NCI-H2171 (cell line): ENCODE results near the gene AP4M1.

Experiments
- DNase-seq: peaks from one replicate; lab custom pipeline; 2025; lab: John Stamatoyannopoulos, UW

The AP4M1 gene, protein sequence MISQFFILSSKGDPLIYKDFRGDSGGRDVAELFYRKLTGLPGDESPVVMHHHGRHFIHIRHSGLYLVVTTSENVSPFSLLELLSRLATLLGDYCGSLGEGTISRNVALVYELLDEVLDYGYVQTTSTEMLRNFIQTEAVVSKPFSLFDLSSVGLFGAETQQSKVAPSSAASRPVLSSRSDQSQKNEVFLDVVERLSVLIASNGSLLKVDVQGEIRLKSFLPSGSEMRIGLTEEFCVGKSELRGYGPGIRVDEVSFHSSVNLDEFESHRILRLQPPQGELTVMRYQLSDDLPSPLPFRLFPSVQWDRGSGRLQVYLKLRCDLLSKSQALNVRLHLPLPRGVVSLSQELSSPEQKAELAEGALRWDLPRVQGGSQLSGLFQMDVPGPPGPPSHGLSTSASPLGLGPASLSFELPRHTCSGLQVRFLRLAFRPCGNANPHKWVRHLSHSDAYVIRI

DNA sequence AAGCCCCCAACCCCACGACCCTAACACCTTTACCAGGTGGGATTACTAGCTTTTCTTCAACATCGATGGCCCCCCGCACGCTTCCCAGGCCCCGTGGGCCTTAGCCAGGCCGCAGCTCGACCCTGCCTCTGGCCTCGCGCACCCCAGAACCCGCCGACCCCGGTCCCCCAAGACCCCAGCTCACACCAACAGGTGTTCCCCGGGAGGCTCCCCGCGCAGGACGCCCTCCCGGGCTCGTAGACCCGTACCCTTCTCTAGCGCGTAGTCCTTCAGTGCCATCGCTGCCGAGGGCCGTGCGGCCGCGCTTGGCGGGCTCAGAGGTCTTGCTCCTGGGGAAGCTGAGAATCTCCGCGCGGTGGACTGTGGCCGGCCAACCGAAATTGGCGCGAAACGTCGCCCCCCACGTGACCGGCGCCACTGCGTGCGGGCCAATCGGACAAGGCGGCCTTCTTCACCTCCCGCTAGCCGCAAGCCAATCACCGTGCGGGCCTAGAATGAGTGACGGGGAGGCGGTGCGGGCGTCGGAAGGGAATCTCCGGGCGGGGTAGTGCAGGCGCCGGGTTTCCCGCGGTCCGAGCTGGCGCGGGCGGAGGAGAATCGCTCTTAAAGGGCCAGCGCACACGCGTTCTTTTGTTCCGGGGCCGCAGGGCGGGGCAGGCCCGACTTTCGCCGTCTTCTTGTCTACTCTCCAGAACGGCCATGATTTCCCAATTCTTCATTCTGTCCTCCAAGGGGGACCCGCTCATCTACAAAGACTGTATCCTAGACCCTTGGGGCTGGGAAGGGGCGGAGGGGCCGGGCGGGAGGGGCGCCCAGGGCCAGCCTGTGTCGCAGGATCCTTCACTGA lies at the start of gene AP4M1, which contains the start of gene MCM7:
Gene AP4M1 (plus strand): TSS at position 628 of the 847 bp plus-strand sequence. CDS start 72 bp downstream, at position 700.
Gene MCM7 (minus strand): TSS at position 382 of the 847 bp plus-strand sequence. CDS start 103 bp downstream, at position 279.
- peak; percentile 98 for DNase-seq

DNA sequence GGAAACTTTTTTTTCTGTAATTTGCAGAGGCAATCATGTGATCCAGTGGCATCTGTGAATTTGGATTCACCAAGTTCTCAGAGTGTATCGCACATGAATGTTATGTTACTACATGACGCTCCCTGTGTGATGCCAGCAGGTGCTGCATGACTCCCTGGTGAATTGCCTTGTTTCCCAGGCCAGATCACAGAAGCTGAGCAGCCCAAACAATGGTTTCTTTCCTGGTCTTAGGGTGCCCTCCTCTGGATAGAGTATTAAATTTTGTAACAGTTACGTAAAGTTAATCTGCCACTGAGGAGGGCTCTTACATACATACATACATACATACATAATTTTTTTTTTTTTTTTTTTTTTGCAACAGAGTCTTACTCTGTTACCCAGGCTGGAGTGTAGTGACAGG lies 48.2 kb upstream of the AP4M1 start:
- peak; percentile 93 for DNase-seq

- no peak for DNase-seq
Measured at GRCh38 chr7:100057006-100057405, 44.4 kb upstream of the AP4M1 start.

GRCh38 chr7:100059251-100059739 lies 42.1 kb upstream of the AP4M1 start:
- DNase-seq: no peak

DNA sequence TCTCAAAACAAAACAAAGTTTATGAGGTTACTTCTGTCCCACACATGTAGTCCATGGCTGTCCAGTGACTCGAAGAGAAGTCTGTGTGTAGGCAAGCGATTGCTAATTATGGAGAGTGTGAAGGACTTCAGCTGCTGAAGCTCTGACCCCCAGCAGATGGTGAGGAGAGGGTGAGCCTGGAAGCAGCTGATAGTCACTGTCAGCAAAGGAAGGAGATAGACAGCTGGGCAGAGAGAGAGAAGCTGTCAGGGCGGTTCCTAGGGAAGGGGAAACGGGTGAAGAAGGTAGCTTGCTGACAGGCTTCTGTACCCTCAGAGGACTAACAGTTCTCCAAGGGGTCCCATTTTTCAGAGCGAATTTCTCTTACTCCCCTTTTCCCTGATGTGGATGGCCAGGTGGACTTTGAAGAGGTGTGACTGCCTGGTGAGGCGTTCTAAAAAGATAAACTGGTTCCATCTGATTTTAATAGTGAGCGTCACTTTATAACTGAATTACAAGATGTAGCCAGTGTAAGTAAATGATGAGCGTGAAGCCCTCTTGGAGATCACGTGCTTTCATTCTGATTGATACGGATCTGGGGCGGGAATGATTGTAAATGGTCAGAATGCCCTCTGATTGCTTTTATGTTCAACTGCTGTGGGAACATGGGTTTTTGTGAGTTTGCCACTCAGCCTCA lies 39.8 kb upstream of the AP4M1 start:
- no peak for DNase-seq

DNA sequence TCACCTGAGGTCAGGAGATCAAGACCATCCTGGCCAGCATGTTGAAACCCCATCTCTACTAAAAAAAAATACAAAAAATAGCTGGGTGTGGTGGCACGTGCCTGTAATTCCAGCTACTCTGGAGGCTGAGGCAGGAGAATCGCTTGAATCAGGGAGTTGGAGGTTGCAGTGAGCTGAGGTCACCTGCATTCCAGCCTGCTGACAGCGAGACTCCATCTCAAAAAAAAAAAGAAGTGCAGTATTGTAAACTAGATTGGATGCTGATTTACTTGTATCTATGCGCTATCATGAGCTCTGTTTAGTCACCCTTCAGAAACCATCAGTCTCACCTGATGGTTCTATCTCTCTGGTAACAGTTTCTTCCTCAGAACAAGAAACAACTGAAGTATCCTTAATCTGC lies 38.1 kb upstream of the AP4M1 start:
- no peak for DNase-seq

GRCh38 chr7:100064162-100064561 lies 37.3 kb upstream of the AP4M1 start:
- no peak for DNase-seq

- no peak for DNase-seq
Measured at GRCh38 chr7:100065452-100066186, 35.8 kb upstream of the AP4M1 start.

DNA sequence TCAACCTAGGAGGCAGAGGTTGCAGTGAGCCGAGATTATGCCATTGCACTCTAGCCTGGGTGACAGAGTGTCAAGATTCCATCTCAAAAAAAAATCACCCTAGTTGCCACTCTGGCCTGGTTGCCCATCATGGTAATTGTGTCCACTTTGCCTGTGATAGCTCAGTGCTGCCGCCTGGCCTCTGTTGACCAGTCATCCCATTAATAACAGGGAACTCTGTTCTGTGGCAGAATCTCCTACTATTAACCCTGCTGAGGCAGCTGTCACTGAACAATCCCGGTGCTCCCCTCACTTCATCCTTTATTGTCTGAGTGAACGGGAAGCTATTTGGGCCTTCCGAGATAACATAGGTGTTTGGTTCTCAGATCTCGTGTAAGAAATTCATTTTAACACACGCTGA lies 34.5 kb upstream of the AP4M1 start:
- DNase-seq: no peak

DNA sequence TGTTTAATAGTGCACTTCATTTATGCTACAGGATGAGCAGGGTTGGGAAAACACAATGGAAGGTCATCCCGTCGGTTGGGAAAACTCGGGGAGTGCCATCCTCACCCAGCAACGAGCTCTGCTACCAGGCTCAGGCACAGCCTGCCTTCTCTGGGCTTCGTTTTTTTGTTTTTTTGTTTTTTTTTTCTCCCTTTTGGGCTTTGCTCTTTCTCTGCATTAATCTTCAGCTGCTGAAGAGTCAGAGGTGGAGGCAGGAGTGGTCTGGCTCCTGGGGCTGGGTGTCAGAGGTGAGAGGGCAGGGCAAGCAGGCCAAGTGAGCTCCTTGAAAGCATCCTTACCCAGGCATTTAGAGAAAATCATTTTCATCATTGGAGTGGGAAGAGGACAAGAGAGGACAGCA lies 31.5 kb upstream of the AP4M1 start:
- DNase-seq: no peak

GRCh38 chr7:100071018-100071723 lies 30.3 kb upstream of the AP4M1 start:
- no peak for DNase-seq

DNA sequence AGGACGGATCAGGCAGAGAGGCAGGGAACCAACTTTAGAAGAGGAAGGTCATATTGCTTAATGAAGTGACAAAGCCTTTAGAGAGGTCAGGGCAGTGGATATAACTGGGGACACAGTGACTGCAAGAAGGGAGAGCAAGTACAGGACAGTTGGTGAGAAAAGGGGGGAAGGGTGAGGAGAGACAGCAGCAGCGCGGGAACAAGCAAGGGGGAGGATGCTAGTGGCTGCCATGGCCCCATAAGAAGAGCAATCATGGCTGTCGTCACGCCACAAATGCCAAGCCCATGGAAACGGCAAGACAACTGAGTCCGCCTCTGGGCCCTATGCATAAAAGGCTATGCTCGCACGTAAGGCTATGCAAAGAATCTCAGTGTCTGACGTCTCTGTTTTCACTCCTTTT lies 29.0 kb upstream of the AP4M1 start:
- no peak for DNase-seq

GRCh38 chr7:100074841-100075240 lies 26.6 kb upstream of the AP4M1 start:
- no peak for DNase-seq

GRCh38 chr7:100075418-100075817 lies 26.0 kb upstream of the AP4M1 start:
- no peak for DNase-seq

- no peak for DNase-seq
Measured at GRCh38 chr7:100077205-100077604, 24.2 kb upstream of the AP4M1 start.

- DNase-seq: no peak
Measured at GRCh38 chr7:100079024-100079560, 22.4 kb upstream of the AP4M1 start.

DNA sequence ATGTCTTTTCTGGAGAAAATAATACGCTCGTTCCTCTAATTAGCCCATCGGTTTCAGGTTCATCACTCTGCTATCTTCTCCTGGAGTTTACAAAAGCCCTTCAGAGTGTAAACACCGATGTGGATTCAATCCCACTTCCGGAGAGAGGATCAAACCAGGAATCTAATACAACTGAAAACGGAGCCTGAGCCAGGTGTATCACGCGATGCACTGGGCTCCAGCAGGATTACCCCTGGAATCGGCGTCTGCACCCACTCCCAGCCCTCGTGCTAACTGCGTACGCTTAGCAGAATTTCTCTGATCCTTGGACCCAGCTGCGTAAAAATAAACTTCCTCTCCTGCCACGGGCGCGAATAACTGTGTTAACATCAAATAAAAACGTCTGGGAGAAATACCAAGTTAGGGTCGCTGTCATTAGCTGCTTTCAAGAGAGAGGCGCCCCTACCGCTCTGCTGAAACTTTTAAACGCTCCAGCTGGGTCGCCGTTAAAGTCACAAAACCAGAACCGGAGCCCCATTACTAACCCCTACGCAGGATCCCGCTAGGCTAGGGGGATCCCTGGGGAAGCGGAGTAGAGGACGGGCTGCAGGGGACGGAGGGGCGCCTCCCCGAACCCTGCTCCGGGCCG lies 20.4 kb upstream of the AP4M1 start:
- no peak for DNase-seq

- DNase-seq: peak; percentile 97
Measured at GRCh38 chr7:100081535-100082102, 19.8 kb upstream of the AP4M1 start, which contains the start of gene ZNF3. ZNF3 (minus strand) TSS chr7:100081723; CDS start chr7:100077357, 4,366 bp downstream.

DNA sequence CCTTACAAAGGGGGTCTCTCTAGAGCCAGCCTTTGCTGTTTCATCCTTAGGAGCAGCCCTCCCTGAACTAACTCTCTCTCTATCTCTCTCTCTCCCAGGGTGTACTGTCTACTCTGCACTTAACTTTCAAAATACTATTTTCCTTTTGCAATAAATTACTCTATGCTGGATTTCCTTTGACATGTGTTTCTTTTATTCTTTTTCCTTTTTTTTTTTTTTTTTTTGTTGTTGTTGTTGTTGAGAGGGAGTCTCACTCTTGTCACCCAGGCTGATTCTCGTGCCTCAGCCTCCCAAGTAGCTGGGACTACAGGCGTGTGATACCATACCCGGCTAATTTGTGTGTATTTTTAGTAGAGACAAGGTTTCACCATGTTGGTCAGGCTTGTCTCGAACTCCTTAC lies 18.5 kb upstream of the AP4M1 start:
- DNase-seq: no peak

DNA sequence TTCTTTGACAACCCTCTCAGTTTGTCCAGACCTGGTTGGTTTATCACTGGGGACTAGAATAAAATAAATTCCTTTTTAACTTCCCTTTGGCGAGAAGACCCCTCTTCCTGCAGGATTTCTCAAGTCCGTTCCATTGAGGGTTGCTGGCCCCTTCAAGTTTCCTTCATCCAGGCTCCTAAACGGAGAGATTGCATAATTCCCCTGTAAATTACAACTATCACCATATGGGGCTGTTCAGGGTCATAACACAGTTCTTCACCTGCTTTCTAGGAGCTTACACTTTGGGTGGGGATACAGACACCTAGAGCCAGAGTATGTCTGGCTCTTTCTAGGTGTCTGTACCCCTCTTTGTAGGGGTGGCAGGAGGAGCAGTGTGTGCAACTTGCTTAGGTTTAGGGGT lies 15.9 kb upstream of the AP4M1 start:
- DNase-seq: no peak
